RWPE1 (cell line): ENCODE data around the gene C11orf98.

Source experiments
- CTCF ChIA-PET: fragments of 350-600 bp; sonication (Branson Sonifier 250); formaldehyde crosslinking; extraction: SDS; loops from one replicate; lab custom pipeline; 2021; lab: Yijun Ruan, JAX
- POLR2A ChIA-PET: fragments of 400-600 bp; formaldehyde crosslinking; extraction: SDS; loops from one replicate; lab custom pipeline; 2020; ENCODE audit warnings: antibody characterized with exemption; ENCODE audit not compliant: low non-redundant PET; lab: Yijun Ruan, JAX
- DNase-seq: peaks from one replicate; pipeline ENCODE4 v3.0.0; 2012; ENCODE audit warnings: low spot score
- H3K27ac ChIP-seq: fragments of 450-650 bp; 2 replicates; pipeline ENCODE4 v1.5.1; 2017
- CTCF ChIP-seq: fragments of 450-650 bp; conservative IDR thresholded peaks from 2 replicates; pipeline ENCODE4 v1.5.1; 2017; ENCODE audit warnings: low read depth, mild to moderate bottlenecking

C11orf98 gene

GRCh38 chr11:62645671-62645945 is 19.4 kb downstream of the C11orf98 start:
- no peak for DNase-seq
- TF ChIP-seq CTCF, result no peak
- H3K27ac ChIP-seq, result peak overlapping the region; percentile 87
- ChIA-PET CTCF (interaction anchor here (0.8 kb wide), 1 partner anchor 251 kb away, joined by 3 read pairs; no protein-coding TSS in a partner anchor), POLR2A (interaction anchor here (0.6 kb wide), 1 partner anchor 44 kb away, joined by 4 read pairs; no protein-coding TSS in a partner anchor)

GRCh38 chr11:62644220-62644619 is 20.8 kb downstream of the C11orf98 start:
- CTCF ChIA-PET, result no interaction called here
- DNase-seq, result no peak
- POLR2A ChIA-PET, result interaction anchor here (1.4 kb wide), 1 partner anchor 9 kb away, joined by 3 read pairs; the partner anchor contains the start of gene INTS5
- H3K27ac ChIP-seq, result peak overlapping the region; percentile 50
- no peak for TF ChIP-seq CTCF

GRCh38 chr11:62632492-62632891 is 32.5 kb downstream of the C11orf98 start:
- POLR2A ChIA-PET, result no interaction called here
- TF ChIP-seq CTCF, result no peak
- no peak for DNase-seq

GRCh38 chr11:62627713-62628112 is 37.3 kb downstream of the C11orf98 start:
- POLR2A ChIA-PET, result no interaction called here
- DNase-seq, result no peak
- H3K27ac ChIP-seq, result 0 out of 2 replicates have a peak overlapping the region, but pooled peaks have one; percentile 19
- no peak for TF ChIP-seq CTCF
- CTCF ChIA-PET, result no interaction called here

More at GRCh38 chr11:62632492-62632891, 32.5 kb downstream of the C11orf98 start:
- peak overlapping the region; percentile 11 for H3K27ac ChIP-seq
- CTCF ChIA-PET, result interaction anchor here (0.7 kb wide), 1 partner anchor 817 kb away, joined by 3 read pairs; no protein-coding TSS in a partner anchor

GRCh38 chr11:62622476-62623089 is 42.4 kb downstream of the C11orf98 start:
- peak overlapping the region; percentile 98 for H3K27ac ChIP-seq
- CTCF ChIA-PET, result interaction anchor here (1.5 kb wide), 1 partner anchor 11 kb away, joined by 5 read pairs; no protein-coding TSS in a partner anchor
- DNase-seq, result no peak
- POLR2A ChIA-PET, result interaction anchor here (0.7 to 3.1 kb wide), 5 partner anchors 9 to 49 kb away, joined by 3 to 13 read pairs (median 9); partner anchors contain the start of genes C11orf98, CSKMT, MTA2 and ROM1
- TF ChIP-seq CTCF, result no peak

GRCh38 chr11:62621567-62622470 is 43.2 kb downstream of the C11orf98 start, which contains the start of gene B3GAT3:
TSS of gene B3GAT3 (minus strand) at chr11:62621986. CDS start at chr11:62621947, 39 bp downstream.
- DNase-seq, result peak; percentile 99
- no peak for TF ChIP-seq CTCF
- POLR2A ChIA-PET, result interaction anchor here (0.6 to 3.1 kb wide), 8 partner anchors 9 to 107 kb away, joined by 3 to 13 read pairs (median 8); partner anchors contain the start of genes C11orf98, CSKMT, MTA2 and ROM1
- CTCF ChIA-PET, result interaction anchor here (1.5 kb wide), 1 partner anchor 10 kb away, joined by 5 read pairs; no protein-coding TSS in a partner anchor
- H3K27ac ChIP-seq, result peak within 1 kb of the TSS; percentile 98
